GM12878 (cell line): ENCODE results near the gene DSTN. TPM values are rescaled to one million over a fixed set of nuclear protein-coding genes. Genes with fewer than 3 reads are reported as not detected.

Experiments used
- ATAC-seq: fragments of 200-7000 bp; cut with Tn5 transposase; 3 replicates; pipeline ENCODE4 v1.9.1; 2020; ENCODE audit warnings: mild to moderate bottlenecking, moderate library complexity
- BruUV-seq: library from RNA; stranded (reverse); fragments of 400-500 nt; replicated peaks from 2 replicates; lab custom pipeline; 2021; lab: Mats Ljungman, UMichigan
- CTCF ChIA-PET: fragments of 300-600 bp; sonication (Branson Sonifier 250); formaldehyde crosslinking; extraction: SDS; loops from one replicate; lab custom pipeline; 2021; ENCODE audit warnings: inconsistent platforms; lab: Yijun Ruan, JAX
- POLR2A ChIA-PET: fragments of 350-600 bp; formaldehyde crosslinking; extraction: SDS; loops from one replicate; lab custom pipeline; 2021; ENCODE audit warnings: inconsistent platforms; lab: Charles Lee
- RAD21 ChIA-PET: fragments of 300-600 bp; sonication (Branson Sonifier 250); formaldehyde crosslinking; loops from one replicate; lab custom pipeline; 2023; ENCODE audit warnings: antibody characterized with exemption; ENCODE audit not compliant: unreplicated experiment; lab: Charles Lee
- SMC1A ChIA-PET: fragments of 300-600 bp; sonication (Branson Sonifier 250); formaldehyde crosslinking; loops from one replicate; lab custom pipeline; 2023; ENCODE audit not compliant: unreplicated experiment, uncharacterized antibody; lab: Charles Lee
- DNase-seq: peaks from one replicate; pipeline ENCODE4 v3.0.0-alpha.2; 2011; ENCODE audit warnings: low read depth, low spot score
- FAIRE-seq: peaks from 3 replicates; lab custom pipeline; 2011; peaks lifted over from hg19 to GRCh38; lab: Jason Lieb, UNC
- H2AFZ ChIP-seq: 2 replicates; pipeline ENCODE4 v1.6.0; 2011; ENCODE audit warnings: low read depth, low read length, control low read depth; ENCODE audit not compliant: control insufficient read depth
- H3K27ac ChIP-seq: 2 replicates; pipeline ENCODE4 v1.5.1; 2011; ENCODE audit warnings: control low read depth; ENCODE audit not compliant: control insufficient read depth, insufficient read depth
- H3K27me3 ChIP-seq, 2 experiments: replicated peaks in 1 of 2; 2 replicates each; pipeline versions ENCODE4 v1.6.0 to v1.6.1; 2011; ENCODE audit warnings: low read length in 1 of 2; ENCODE audit not compliant: control insufficient read depth in 2 of 2, insufficient read depth in 2 of 2
- H3K36me3 ChIP-seq, 2 experiments: 2 replicates each; pipeline ENCODE4 v1.5.1; 2011; ENCODE audit warnings: low read length in 1 of 2; ENCODE audit not compliant: control insufficient read depth in 2 of 2, insufficient read depth in 2 of 2
- H3K4me1 ChIP-seq: 2 replicates; pipeline ENCODE4 v1.6.1; 2011; ENCODE audit warnings: mild to moderate bottlenecking, low read length, moderate library complexity, mixed read lengths; ENCODE audit not compliant: control insufficient read depth, insufficient read depth
- H3K4me2 ChIP-seq: 2 replicates; pipeline ENCODE4 v1.6.0; 2011; ENCODE audit warnings: control low read depth; ENCODE audit not compliant: control insufficient read depth, insufficient read depth
- H3K4me3 ChIP-seq: fragments of 200-600 bp; sonication (generic); 2 replicates; pipeline ENCODE4 v1.5.1; 2016
- H3K79me2 ChIP-seq: 2 replicates; pipeline ENCODE4 v1.6.0; 2011; ENCODE audit warnings: low read length; ENCODE audit not compliant: control insufficient read depth, insufficient read depth
- H3K9ac ChIP-seq: 2 replicates; pipeline ENCODE4 v1.8.0; 2011; ENCODE audit warnings: low read length, control low read depth, mixed read lengths; ENCODE audit not compliant: control insufficient read depth, insufficient read depth
- H3K9me3 ChIP-seq: replicated peaks from 3 replicates; pipeline ENCODE4 v1.5.1; 2011; ENCODE audit warnings: mild to moderate bottlenecking, low read length; ENCODE audit not compliant: control insufficient read depth, insufficient read depth
- H4K20me1 ChIP-seq: 2 replicates; pipeline ENCODE4 v1.6.0; 2011; ENCODE audit not compliant: control insufficient read depth, insufficient read depth
- CBX5 ChIP-seq: sonication (generic); IDR thresholded peaks from 2 replicates; pipeline ENCODE4 v1.6.1; 2016; ENCODE audit warnings: low read depth, moderate library complexity, mild to moderate bottlenecking, inconsistent platforms
- EGR1 ChIP-seq, 2 experiments: IDR thresholded peaks; 1 replicate in 1 of 2; 2 replicates in 1 of 2; pipeline ENCODE4 v1.6.1; 2011 to 2012; ENCODE audit warnings: low read depth in 2 of 2, low read length in 2 of 2, borderline replicate concordance in 1 of 2, mild to moderate bottlenecking in 1 of 2, moderate library complexity in 1 of 2
- GATAD2B ChIP-seq: fragments of 450-650 bp; conservative IDR thresholded peaks from 2 replicates; pipeline ENCODE4 v1.6.1; 2017; ENCODE audit warnings: low read depth, mild to moderate bottlenecking, moderate library complexity
- HDAC6 ChIP-seq: fragments of 200-600 bp; sonication (generic); IDR thresholded peaks from one replicate; pipeline ENCODE4 v1.8.0; 2017; ENCODE audit warnings: antibody characterized with exemption; ENCODE audit not compliant: unreplicated experiment
- KDM1A ChIP-seq: fragments of 200-600 bp; sonication (generic); IDR thresholded peaks from 2 replicates; pipeline ENCODE4 v1.6.1; 2016; ENCODE audit warnings: borderline replicate concordance
- MTA2 ChIP-seq: fragments of 450-650 bp; IDR thresholded peaks from 2 replicates; pipeline ENCODE4 v1.6.1; 2016; ENCODE audit warnings: low read depth, mild to moderate bottlenecking, moderate library complexity
- NFXL1 ChIP-seq: fragments of 450-650 bp; IDR thresholded peaks from 2 replicates; pipeline ENCODE4 v1.6.1; 2017; ENCODE audit warnings: antibody characterized with exemption, mild to moderate bottlenecking, borderline replicate concordance
- NR2F1 ChIP-seq: fragments of 450-650 bp; conservative IDR thresholded peaks from 2 replicates; pipeline ENCODE4 v1.6.1; 2017; ENCODE audit warnings: mild to moderate bottlenecking
- PAX8 ChIP-seq: fragments of 450-650 bp; IDR thresholded peaks from 2 replicates; pipeline ENCODE4 v1.6.1; 2017; ENCODE audit warnings: mild to moderate bottlenecking, moderate library complexity
- POLR2AphosphoS5 ChIP-seq: IDR thresholded peaks from 2 replicates; pipeline ENCODE4 v1.6.1; 2011; ENCODE audit warnings: mild to moderate bottlenecking, low read length, inconsistent platforms
- RB1 ChIP-seq: fragments of 450-650 bp; formaldehyde crosslinking; IDR thresholded peaks from 2 replicates; pipeline ENCODE4 v1.6.1; 2017; ENCODE audit warnings: mild to moderate bottlenecking, borderline replicate concordance
- SMARCA5 ChIP-seq: fragments of 450-650 bp; IDR thresholded peaks from 2 replicates; pipeline ENCODE4 v1.6.1; 2017; ENCODE audit warnings: mild to moderate bottlenecking
- TARDBP ChIP-seq: IDR thresholded peaks from 2 replicates; pipeline ENCODE4 v1.6.1; 2016; ENCODE audit warnings: borderline replicate concordance
- ZBED1 ChIP-seq: IDR thresholded peaks from 2 replicates; pipeline ENCODE4 v1.6.1; 2016; ENCODE audit warnings: borderline replicate concordance
- WGBS: methylation state at CpG from one replicate; pipeline ENCODE4 v1.1.6; 2016; ENCODE audit warnings: low lambda C conversion rate; ENCODE audit not compliant: insufficient replicate concordance, insufficient coverage; ENCODE audit errors: missing lambda C conversion rate; 5-methylcytosine and 5-hydroxymethylcytosine counted together
- in situ Hi-C: fragments of 300-500 bp; cut with MboI; formaldehyde crosslinking; loops from 9 replicates; pipeline ENCODE4 v1.14.3; 2018; ENCODE audit warnings: mixed read lengths
- intact Hi-C: fragments of 100-400 bp; cut with micrococcal nuclease; formaldehyde crosslinking; loops from one replicate; pipeline ENCODE4 v1.14.2; 2022; ENCODE audit not compliant: unreplicated experiment
- polyA plus RNA-seq, 11 experiments: library from polyadenylated mRNA; depleted of rRNA in 4 of 11; unstranded in 6 of 11; stranded (reverse) in 5 of 11; fragments of >200 nt; fragmentation: Nextera tagmentation in 4 of 11; fragmentation: Illumina TruSeq in 1 of 11; extraction: Ambion mirVana in 4 of 11; extraction: Trizol in 1 of 11; gene quantifications; 1 replicate in 1 of 11; 2 replicates in 10 of 11; pipeline versions ENCODE4 v1.2.1 to v1.2.3, GENCODE V29; 2011 to 2016; ENCODE audit warnings: inconsistent platforms in 2 of 11, missing spikeins in 2 of 11, low read depth in 1 of 11
- total RNA-seq, 4 experiments: library from RNA; depleted of rRNA in 3 of 4; stranded (reverse); fragments of >200 nt in 3 of 4; fragmentation: Illumina TruSeq in 1 of 4; extraction: Trizol in 1 of 4; gene quantifications; 2 replicates each; pipeline versions ENCODE4 v1.2.1 to v1.2.3, GENCODE V29; 2013 to 2021
- TF ChIP-seq, protein P1 (sequence below): IDR thresholded peaks from 2 replicates; pipeline ENCODE4 v1.6.1; 2011; ENCODE audit warnings: low read depth, mild to moderate bottlenecking, low read length, moderate library complexity, borderline replicate concordance; ENCODE audit errors: extremely low read depth

DSTN gene
- total and polyA plus RNA-seq, 10 of the 15 experiments (the other 5 are each of a cell fraction or from before 2014, with no cell fraction given), result 26.7 to 137 (median 40.8) TPM

DNA sequence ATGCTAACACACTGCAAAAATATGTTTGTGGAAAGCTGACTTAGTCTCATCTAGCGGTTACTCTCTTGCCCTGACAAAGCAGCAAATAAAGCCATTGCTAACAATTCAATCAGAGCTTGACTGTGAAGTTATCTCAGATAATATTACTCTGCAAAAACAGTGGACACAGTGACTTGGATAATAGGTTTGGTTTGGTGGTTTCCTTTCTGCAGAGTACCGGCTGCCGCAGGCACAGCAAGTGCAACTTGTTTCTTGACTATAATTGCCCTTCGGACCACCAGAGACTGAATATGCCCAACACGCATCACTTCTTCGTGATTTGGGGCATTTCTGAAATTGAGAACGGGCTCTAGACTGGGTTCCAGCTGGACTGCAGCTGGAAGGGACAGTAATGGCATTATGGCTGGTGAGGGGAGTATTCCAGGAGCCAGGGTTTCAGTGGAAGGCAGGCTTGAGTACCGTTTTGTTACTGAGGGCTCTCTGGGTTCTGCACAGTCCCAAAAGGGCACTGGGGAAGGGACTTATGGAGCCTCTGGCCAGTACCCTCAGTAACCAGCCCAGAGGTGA, 40.0 kb downstream of the DSTN start:
- Histone ChIP-seq H3K9ac (no peak overlapping the region), H3K27ac (no peak overlapping the region), H3K4me3 (no peak overlapping the region), H3K36me3 (peaks cover 0 to 1% of the 10 kb centered on the region in 2 experiments; a peak in 3 of 4 replicates), H3K79me2 (no peaks in the 10 kb centered on the region), H3K27me3 (no peaks in the 10 kb centered on the region), H2AFZ (no peak overlapping the region), H3K9me3 (no peaks in the 10 kb centered on the region), H4K20me1 (no peaks in the 10 kb centered on the region), H3K4me2 (no peak overlapping the region), H3K4me1 (no peaks in the 10 kb centered on the region)
- ChIA-PET POLR2A (no interaction called here), RAD21 (no interaction called here), CTCF (no interaction called here), SMC1A (no interaction called here)
- ATAC-seq (no peak), FAIRE-seq (no peak), DNase-seq (no peak)
- TF ChIP-seq, protein P1, sequence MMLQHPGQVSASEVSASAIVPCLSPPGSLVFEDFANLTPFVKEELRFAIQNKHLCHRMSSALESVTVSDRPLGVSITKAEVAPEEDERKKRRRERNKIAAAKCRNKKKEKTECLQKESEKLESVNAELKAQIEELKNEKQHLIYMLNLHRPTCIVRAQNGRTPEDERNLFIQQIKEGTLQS, result no peak
- no peak for TF ChIP-seq PAX8
- no peak for TF ChIP-seq RB1
- no peak for TF ChIP-seq CBX5
- TF ChIP-seq ZBED1, result no peak
- TF ChIP-seq NFXL1, result no peak
- TF ChIP-seq SMARCA5, result no peak
- TF ChIP-seq MTA2, result no peak
- no peak for TF ChIP-seq EGR1 (IDR thresholded peaks at IDR 0.05; ENCODE audit: borderline replicate concordance in 1 of 2, low read depth in 2 of 2, low read length in 2 of 2)
- no peak for TF ChIP-seq TARDBP
- no peak for TF ChIP-seq HDAC6
- TF ChIP-seq NR2F1, result no peak
- TF ChIP-seq GATAD2B, result no peak
- TF ChIP-seq KDM1A, result no peak
- no peak for TF ChIP-seq POLR2AphosphoS5
- intact Hi-C loops, result no loop called here
- no TSS peak for BruUV-seq
- in situ Hi-C loops, result no loop called here
- WGBS, result 98% methylated on average over 8 of the region's 8 CpGs
